SHP77 (cell line): ENCODE measurements around the gene SLC35D3.
"Not testable (repeated sequence)": the region's sequence is repeated elsewhere in the genome, so short reads cannot be mapped to it uniquely, and the experiment has no call there.

Source experiments
- DNase-seq, 2 experiments: peaks; one replicate each; lab custom pipeline; 2025; lab: John Stamatoyannopoulos, UW

The SLC35D3 gene

GRCh38 chr6:136964398-136964797 is 42.3 kb downstream of the SLC35D3 start:
- DNase-seq = no peak

- DNase-seq = peak; percentile 63 to 77
Measured at GRCh38 chr6:136967876-136968752, 46.0 kb downstream of the SLC35D3 start.

GRCh38 chr6:136968837-136969236 is 46.7 kb downstream of the SLC35D3 start:
- no peak for DNase-seq

GRCh38 chr6:136969433-136969832 is 47.3 kb downstream of the SLC35D3 start:
- DNase-seq = no peak

GRCh38 chr6:136969930-136970329 is 47.8 kb downstream of the SLC35D3 start:
- no peak for DNase-seq

- no peak for DNase-seq
Measured at GRCh38 chr6:136971609-136972008, 49.5 kb downstream of the SLC35D3 start.

GRCh38 chr6:136973781-136974180 is 51.7 kb downstream of the SLC35D3 start:
- DNase-seq = not testable (repeated sequence)
